Activated CD4-positive, alpha-beta T cell treated with anti-CD3 and anti-CD28 coated beads for 1 hour (primary cell): ENCODE data around the gene CALHM2.
"Not testable (repeated sequence)": the region's sequence is repeated elsewhere in the genome, so short reads cannot be mapped to it uniquely, and the experiment has no call there.

Source experiments
- DNase-seq: peaks from one replicate; pipeline ENCODE4 v3.0.0-alpha.2; 2020

The CALHM2 gene

GRCh38 chr10:103449208-103450144, 2.7 kb downstream of the CALHM2 start:
- no peak for DNase-seq

GRCh38 chr10:103448746-103449145, 3.4 kb downstream of the CALHM2 start:
- no peak for DNase-seq

GRCh38 chr10:103447187-103447586, 5.0 kb downstream of the CALHM2 start:
- no peak for DNase-seq

GRCh38 chr10:103445767-103446567, 6.2 kb downstream of the CALHM2 start:
- no peak for DNase-seq

- no peak for DNase-seq
Measured at GRCh38 chr10:103445366-103445765, 6.8 kb downstream of the CALHM2 start.

GRCh38 chr10:103444478-103444877, 7.7 kb downstream of the CALHM2 start:
- DNase-seq: no peak

- DNase-seq: no peak
Measured at GRCh38 chr10:103443475-103444185, 8.5 kb downstream of the CALHM2 start.

GRCh38 chr10:103442031-103442461, 10.1 kb downstream of the CALHM2 start:
- no peak for DNase-seq

DNA sequence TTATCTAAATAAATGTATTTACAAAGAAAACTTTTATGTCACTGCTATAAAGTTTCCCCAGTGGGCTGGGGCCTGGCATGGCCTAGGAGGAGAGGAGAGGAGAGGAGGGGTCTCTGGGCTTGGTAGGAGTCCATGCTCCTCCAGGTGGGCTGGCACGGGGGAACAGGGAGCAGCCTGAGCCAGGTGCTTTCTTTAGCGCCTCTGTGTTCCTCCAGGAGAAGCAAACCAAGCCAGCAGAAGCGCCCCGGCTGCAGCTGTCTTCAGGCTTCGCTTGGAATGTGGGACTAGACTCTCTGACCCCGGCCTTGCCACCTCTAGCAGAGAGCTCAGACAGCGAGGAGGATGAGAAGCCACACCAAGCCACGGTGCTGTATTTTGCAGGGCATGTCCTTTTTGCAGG, 10.6 kb downstream of the CALHM2 start:
- no peak for DNase-seq

GRCh38 chr10:103441206-103441605, 11.0 kb downstream of the CALHM2 start:
- DNase-seq: no peak

- no peak for DNase-seq
Measured at GRCh38 chr10:103440416-103440815, 11.8 kb downstream of the CALHM2 start.

GRCh38 chr10:103439776-103440175, 12.4 kb downstream of the CALHM2 start:
- no peak for DNase-seq

DNA sequence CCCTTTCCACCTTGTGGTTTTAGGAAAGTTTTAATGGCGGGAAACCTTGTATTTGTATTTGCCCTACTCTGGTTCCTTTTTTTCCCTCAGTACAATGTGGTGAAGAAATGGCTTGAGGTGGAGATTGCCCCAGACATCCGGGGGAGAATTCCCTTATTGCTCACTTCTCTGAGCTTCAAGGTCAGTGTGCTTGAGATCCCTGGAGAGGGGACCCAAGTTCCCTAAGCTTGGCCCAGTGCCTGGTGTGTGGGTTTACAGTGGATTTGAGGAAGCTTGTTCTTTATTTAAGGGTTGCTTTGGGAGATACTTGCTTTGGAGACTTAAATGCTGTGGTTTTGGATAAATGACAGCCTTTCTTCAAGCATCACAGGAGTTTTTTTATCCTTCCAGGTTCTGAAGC, 18.3 kb downstream of the CALHM2 start:
- no peak for DNase-seq

DNA sequence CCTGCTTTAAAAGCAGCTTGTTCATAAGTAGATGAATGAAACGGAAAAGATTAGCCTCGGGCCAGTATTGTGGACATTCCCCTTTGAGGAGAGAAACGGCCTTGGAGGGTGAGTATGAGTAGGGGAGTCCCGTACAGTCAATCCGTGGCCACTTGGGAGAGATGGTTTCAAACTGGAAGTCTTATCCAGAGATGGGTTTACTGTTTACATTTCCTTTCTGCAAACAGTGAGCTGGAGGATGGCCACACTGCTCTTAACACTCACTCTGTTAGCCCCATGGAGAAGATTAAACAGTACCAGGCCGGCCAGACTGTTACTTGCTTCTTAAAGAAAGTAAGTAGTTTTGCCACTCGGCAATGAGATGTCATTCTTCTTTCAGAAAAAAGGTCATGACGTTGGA, 20.3 kb downstream of the CALHM2 start:
- DNase-seq: no peak

DNA sequence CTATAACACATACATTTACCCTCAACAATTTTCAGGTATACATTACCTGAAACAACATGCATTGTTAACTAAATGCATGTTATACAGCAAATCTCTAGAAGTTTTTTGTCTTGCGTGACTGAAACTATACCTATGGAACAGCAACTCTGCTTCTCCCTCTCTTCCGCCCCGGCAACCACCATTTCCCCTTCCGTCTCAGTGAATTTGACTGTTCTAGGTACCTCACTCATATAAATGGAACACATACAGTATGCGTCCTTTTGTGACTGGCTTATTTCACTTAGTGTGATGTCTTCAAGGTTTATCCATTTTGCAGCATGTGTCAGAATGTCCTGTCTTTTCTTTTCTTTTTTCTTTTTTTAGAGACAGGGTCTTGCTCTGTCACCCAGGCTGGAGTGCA, 22.5 kb downstream of the CALHM2 start:
- no peak for DNase-seq

- DNase-seq: no peak
Measured at GRCh38 chr10:103428989-103429643, 23.1 kb downstream of the CALHM2 start.

- no peak for DNase-seq
Measured at GRCh38 chr10:103427866-103428265, 24.3 kb downstream of the CALHM2 start.

DNA sequence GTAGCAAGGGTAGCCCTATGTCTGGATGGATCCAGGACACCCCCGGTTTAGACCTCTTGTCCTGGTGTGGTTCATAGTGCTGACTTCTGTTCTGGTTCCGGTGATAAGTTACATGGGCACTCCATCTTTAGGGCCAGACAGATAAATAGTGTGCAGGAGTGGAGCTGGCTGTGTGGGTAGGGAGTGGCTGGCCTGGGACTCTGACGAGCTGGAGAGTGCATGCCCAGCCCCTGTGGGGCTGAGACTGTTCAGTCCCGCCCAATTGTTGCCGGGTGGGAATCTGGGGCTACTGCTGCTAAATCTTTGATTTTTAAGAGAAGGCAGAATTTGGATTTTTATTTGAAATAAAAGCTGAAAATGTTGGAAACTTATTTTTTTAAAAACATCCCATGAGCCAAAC, 28.4 kb downstream of the CALHM2 start:
- no peak for DNase-seq

- no peak for DNase-seq
Measured at GRCh38 chr10:103419101-103419500, 33.1 kb downstream of the CALHM2 start.

GRCh38 chr10:103417601-103418000, 34.6 kb downstream of the CALHM2 start:
- DNase-seq: no peak

GRCh38 chr10:103417148-103417469, 35.1 kb downstream of the CALHM2 start:
- DNase-seq: not testable (repeated sequence)

DNA sequence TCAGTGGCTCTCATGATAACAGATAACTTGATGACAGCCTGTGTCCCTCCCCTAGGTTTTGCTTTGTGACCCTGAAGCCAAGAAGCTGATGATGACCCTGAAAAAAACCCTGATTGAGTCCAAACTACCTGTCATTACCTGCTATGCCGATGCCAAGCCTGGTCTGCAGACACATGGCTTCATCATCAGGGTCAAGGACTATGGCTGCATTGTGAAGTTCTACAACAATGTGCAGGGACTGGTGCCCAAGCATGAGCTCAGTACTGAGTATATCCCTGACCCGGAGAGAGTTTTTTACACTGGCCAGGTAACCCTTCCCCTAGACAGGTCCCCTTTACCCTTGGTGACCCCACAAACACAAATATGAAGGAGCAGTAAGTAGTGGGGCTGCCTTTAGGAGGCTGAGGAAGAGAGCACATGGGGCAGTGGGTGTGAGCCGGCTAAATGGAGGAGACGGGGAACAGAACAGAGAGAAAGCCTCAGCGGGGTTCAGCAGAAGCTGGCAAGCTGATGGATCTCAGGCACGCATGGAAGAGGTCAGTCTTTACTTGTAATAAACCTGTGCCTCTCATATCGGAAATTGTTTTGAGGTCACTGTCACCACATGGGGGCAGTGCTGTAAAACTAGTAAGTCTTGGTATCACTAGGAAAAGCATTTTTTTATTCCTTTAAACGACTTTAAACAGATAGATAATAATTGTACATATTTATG, 35.6 kb downstream of the CALHM2 start:
- peak; percentile 26 for DNase-seq
